ENCODE results near the gene LRRTM2.

The LRRTM2 gene

DNA sequence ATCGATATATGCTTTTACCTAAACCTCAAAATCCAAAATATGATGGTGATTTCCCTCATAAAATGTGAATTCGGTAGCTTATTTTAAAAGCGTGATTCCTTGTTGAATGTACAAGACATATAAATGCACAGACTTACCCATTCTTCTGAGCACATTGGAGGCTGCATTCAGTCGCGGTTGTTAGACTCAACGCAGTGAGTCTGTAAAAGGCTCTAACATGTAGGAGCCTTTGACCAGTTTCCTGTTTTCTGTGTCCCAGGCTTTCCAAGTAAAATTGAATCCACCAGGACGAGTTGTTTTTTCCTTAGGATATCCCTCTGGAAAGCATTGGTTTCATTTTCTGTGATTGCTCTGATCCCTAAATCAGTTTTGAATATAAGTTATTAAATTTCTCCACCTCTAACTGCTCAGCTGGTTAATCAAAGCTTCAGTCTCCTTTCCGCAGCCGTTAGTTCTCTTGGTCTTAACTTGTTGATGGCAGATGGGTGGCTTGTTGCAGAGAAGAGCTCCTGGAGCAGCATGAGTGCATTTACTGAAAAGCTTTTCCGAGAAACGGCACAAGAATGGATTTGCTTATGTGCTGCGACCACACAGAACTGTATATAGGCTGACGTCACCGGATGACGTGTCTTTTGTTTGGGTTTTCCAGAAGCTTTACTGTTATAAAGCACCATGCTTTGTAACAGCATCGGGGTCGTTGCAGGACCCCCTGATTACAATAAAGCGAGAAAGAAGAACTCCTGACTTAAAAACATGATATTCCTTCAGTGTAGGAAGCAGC is at the start of gene LRRTM2:
TSS of gene LRRTM2 (minus strand) at position 565 of the 781 bp plus-strand sequence. CDS start at position 141, 424 bp downstream.
- TF ChIP-seq YY1 (IDR thresholded peaks at IDR 0.05; ENCODE audit: low read depth) (no peak), TEAD4 (IDR thresholded peaks at IDR 0.05) (no peak), TAF1 (IDR thresholded peaks at IDR 0.05; ENCODE audit: low read depth) (no peak), USF1 (IDR thresholded peaks at IDR 0.05) (no peak), CREB1 (IDR thresholded peaks at IDR 0.05; ENCODE audit: low read depth) (no peak), EGR1 (IDR thresholded peaks at IDR 0.05) (no peak), TCF12 (IDR thresholded peaks at IDR 0.05; ENCODE audit: low read depth) (no peak), CEBPB (IDR thresholded peaks at IDR 0.05) (no peak), RAD21 (IDR thresholded peaks at IDR 0.05; ENCODE audit: low read depth) (no peak)

- no peak for TF ChIP-seq EP300 (IDR thresholded peaks at IDR 0.05; ENCODE audit: borderline replicate concordance)
- TF ChIP-seq CREB1 (IDR thresholded peaks at IDR 0.05; ENCODE audit: low read depth) = no peak
- TF ChIP-seq ZBTB7A (IDR thresholded peaks at IDR 0.05; ENCODE audit: low read depth) = no peak
- TF ChIP-seq YY1 (IDR thresholded peaks at IDR 0.05; ENCODE audit: low read depth) = no peak
- no peak for TF ChIP-seq TCF12 (IDR thresholded peaks at IDR 0.05; ENCODE audit: low read depth)
- no peak for TF ChIP-seq FOXM1 (IDR thresholded peaks at IDR 0.05; ENCODE audit: borderline replicate concordance, low read depth)
- TF ChIP-seq USF1 (IDR thresholded peaks at IDR 0.05) = no peak
- no peak for TF ChIP-seq TAF1 (IDR thresholded peaks at IDR 0.05; ENCODE audit: low read depth)
- TF ChIP-seq, protein P1, sequence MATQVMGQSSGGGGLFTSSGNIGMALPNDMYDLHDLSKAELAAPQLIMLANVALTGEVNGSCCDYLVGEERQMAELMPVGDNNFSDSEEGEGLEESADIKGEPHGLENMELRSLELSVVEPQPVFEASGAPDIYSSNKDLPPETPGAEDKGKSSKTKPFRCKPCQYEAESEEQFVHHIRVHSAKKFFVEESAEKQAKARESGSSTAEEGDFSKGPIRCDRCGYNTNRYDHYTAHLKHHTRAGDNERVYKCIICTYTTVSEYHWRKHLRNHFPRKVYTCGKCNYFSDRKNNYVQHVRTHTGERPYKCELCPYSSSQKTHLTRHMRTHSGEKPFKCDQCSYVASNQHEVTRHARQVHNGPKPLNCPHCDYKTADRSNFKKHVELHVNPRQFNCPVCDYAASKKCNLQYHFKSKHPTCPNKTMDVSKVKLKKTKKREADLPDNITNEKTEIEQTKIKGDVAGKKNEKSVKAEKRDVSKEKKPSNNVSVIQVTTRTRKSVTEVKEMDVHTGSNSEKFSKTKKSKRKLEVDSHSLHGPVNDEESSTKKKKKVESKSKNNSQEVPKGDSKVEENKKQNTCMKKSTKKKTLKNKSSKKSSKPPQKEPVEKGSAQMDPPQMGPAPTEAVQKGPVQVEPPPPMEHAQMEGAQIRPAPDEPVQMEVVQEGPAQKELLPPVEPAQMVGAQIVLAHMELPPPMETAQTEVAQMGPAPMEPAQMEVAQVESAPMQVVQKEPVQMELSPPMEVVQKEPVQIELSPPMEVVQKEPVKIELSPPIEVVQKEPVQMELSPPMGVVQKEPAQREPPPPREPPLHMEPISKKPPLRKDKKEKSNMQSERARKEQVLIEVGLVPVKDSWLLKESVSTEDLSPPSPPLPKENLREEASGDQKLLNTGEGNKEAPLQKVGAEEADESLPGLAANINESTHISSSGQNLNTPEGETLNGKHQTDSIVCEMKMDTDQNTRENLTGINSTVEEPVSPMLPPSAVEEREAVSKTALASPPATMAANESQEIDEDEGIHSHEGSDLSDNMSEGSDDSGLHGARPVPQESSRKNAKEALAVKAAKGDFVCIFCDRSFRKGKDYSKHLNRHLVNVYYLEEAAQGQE (IDR thresholded peaks at IDR 0.05; ENCODE audit: low read depth) = no peak
- TF ChIP-seq TEAD4 (IDR thresholded peaks at IDR 0.05) = no peak
Measured at GRCh38 chr5:138922494-138922893, 47.4 kb upstream of the LRRTM2 start.

- no peak for TF ChIP-seq USF1 (IDR thresholded peaks at IDR 0.05)
- TF ChIP-seq TAF1 (IDR thresholded peaks at IDR 0.05; ENCODE audit: low read depth) = no peak
- no peak for TF ChIP-seq EGR1 (IDR thresholded peaks at IDR 0.05)
- TF ChIP-seq CEBPB (IDR thresholded peaks at IDR 0.05) = no peak
Measured at GRCh38 chr5:138920181-138920580, 45.0 kb upstream of the LRRTM2 start.

DNA sequence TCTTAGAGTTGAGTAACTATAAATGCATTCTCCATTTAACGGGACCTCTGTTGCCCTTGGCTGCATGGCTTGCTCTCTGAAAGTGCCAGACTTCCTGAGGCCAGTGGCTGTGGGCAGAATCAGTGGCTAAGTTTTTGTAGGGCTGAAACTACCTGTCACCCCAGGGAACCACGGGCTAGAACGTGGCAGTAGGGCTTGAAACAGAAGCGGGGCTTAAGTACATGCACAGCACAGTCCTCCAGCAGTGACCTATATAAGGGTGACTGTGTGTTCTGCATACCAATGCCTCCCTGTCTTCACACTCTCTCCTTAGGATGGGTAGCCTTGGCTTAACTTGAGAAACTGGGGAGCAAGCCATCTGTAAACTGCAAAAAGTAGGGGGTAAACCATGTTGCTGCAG is 43.6 kb upstream of the LRRTM2 start:
- TF ChIP-seq FOXM1 (IDR thresholded peaks at IDR 0.05; ENCODE audit: borderline replicate concordance, low read depth) = no peak
- TF ChIP-seq CEBPB (IDR thresholded peaks at IDR 0.05) = no peak
- no peak for TF ChIP-seq RAD21 (IDR thresholded peaks at IDR 0.05; ENCODE audit: low read depth)
- TF ChIP-seq USF1 (IDR thresholded peaks at IDR 0.05) = no peak
- TF ChIP-seq EGR1 (IDR thresholded peaks at IDR 0.05) = no peak

GRCh38 chr5:138914338-138914737 is 39.2 kb upstream of the LRRTM2 start:
- TF ChIP-seq RAD21 (IDR thresholded peaks at IDR 0.05; ENCODE audit: low read depth) (no peak), EP300 (IDR thresholded peaks at IDR 0.05; ENCODE audit: borderline replicate concordance) (no peak), TEAD4 (IDR thresholded peaks at IDR 0.05) (no peak), ZBTB7A (IDR thresholded peaks at IDR 0.05; ENCODE audit: low read depth) (no peak), USF1 (IDR thresholded peaks at IDR 0.05) (no peak), CREB1 (IDR thresholded peaks at IDR 0.05; ENCODE audit: low read depth) (no peak), TCF12 (IDR thresholded peaks at IDR 0.05; ENCODE audit: low read depth) (no peak), FOXM1 (IDR thresholded peaks at IDR 0.05; ENCODE audit: borderline replicate concordance, low read depth) (no peak), TAF1 (IDR thresholded peaks at IDR 0.05; ENCODE audit: low read depth) (no peak), NFIC (IDR thresholded peaks at IDR 0.05) (no peak), CEBPB (IDR thresholded peaks at IDR 0.05) (no peak), EGR1 (IDR thresholded peaks at IDR 0.05) (no peak), YY1 (IDR thresholded peaks at IDR 0.05; ENCODE audit: low read depth) (no peak)
- TF ChIP-seq, protein P2, sequence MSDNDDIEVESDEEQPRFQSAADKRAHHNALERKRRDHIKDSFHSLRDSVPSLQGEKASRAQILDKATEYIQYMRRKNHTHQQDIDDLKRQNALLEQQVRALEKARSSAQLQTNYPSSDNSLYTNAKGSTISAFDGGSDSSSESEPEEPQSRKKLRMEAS (IDR thresholded peaks at IDR 0.05) = no peak
- TF ChIP-seq, protein P1 (IDR thresholded peaks at IDR 0.05; ENCODE audit: low read depth) = no peak

Measured in Ishikawa (cell line).